Measurements from ENCODE around the gene CLEC18C.
"Not testable (repeated sequence)": the region's sequence is repeated elsewhere in the genome, so short reads cannot be mapped to it uniquely, and the experiment has no call there.

The CLEC18C gene

DNA sequence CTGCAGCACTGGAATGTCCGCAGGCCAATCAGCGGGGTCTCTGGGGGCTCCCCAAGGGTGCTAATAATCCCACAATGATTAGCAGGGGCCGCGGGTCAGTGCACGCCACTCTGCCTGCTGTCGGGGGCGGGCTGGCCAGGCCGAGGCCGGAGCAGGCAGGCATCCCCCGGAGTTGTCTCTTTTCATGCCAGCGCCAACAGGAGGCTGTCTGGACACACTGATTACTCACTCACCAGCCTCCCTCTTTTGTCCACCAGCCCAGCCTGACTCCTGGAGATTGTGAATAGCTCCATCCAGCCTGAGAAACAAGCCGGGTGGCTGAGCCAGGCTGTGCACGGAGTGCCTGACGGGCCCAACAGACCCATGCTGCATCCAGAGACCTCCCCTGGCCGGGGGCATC lies 329 bp downstream of the CLEC18C start:
- not testable (repeated sequence) for H3K27ac Mint-ChIP-seq; H3K4me1 Mint-ChIP-seq; ATAC-seq (ENCODE audit: low read depth); H3K9me3 Mint-ChIP-seq; H3K27me3 Mint-ChIP-seq; DNase-seq (ENCODE audit: low spot score in 2 of 2); H3K36me3 Mint-ChIP-seq; H3K4me3 Mint-ChIP-seq

DNA sequence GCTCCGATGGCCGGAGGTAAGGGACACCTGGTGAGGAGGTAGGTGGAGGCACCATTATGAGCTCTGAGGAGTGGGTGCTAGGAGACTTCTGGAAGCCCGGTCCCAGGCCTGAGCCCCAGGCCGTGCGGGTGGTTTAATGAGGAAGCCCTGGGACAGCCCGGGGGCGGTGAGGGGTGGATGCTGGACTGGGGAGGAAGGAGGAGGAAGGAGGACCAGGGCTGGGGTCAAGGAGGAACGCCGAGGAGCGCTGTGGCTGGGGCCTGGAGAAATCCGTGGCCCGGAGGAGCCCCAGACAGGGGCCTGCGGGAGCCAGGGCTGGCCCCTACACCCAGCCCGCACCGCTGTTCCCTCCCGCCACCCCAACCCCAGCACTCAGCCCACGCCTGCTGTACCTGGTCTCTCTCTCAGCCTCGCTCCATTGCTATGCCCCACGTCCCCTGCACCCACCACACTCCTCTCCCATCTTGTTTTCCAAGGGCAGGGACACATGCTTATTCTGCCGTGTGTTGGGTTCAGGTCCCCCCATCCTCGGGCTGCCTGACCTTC lies 873 bp downstream of the CLEC18C start:
- not testable (repeated sequence) for ATAC-seq (ENCODE audit: low read depth)

DNA sequence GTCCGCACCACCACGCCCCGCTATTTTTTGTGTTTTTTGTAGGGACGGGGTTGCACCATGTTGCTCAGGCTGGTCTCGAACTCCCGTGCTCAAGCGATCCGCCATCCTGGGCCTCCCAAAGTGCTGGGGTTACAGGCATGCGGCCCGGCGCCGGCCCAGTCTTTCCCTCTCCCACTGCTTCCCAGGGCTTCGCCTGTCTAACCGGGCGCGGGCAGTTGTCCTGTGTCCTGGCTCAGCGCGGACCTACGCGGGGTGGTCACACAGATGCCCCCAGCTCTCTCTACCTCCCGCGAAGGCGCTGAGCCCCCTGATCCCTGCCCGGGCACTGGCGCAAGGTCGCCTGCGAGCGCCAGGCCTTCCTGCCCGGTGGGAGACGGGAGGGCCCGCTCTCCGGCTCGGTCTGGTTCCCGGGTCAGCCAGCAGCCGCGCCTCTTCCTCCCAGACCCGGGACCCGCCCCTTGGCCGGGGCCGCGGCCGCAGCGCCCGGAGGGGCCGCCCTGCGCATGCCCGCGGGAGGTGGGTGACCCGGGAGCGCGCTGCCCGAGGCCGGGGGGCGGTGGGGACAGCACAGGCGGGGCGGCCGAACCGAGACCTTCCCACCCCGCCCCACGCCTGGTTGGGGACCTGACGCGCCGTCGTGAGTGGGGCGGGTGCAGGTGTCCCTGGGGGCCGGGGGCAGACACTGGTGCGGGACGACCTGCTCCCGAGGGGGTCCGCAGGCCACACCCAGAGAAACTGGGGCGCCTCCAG lies 14.4 kb downstream of the CLEC18C start:
- not testable (repeated sequence) for H3K4me1 Mint-ChIP-seq; H3K27ac Mint-ChIP-seq; H3K9me3 Mint-ChIP-seq; H3K27me3 Mint-ChIP-seq; H3K36me3 Mint-ChIP-seq; H3K4me3 Mint-ChIP-seq; DNase-seq (ENCODE audit: low spot score in 2 of 2)
- peak; percentile 62 for ATAC-seq (ENCODE audit: low read depth)

More for the DNA sequence above, 873 bp downstream of the CLEC18C start:
- H3K36me3 Mint-ChIP-seq; H3K4me1 Mint-ChIP-seq; H3K27me3 Mint-ChIP-seq; DNase-seq (ENCODE audit: low spot score in 2 of 2); H3K9me3 Mint-ChIP-seq; H3K4me3 Mint-ChIP-seq; H3K27ac Mint-ChIP-seq: not testable (repeated sequence)

- not testable (repeated sequence) for H3K27me3 Mint-ChIP-seq; H3K4me1 Mint-ChIP-seq; H3K4me3 Mint-ChIP-seq; H3K27ac Mint-ChIP-seq; H3K9me3 Mint-ChIP-seq; H3K36me3 Mint-ChIP-seq; DNase-seq (ENCODE audit: low spot score in 2 of 2)
- peak; percentile 20 for ATAC-seq (ENCODE audit: low read depth)
Measured at GRCh38 chr16:70188608-70188915, 15.0 kb downstream of the CLEC18C start.

DNA sequence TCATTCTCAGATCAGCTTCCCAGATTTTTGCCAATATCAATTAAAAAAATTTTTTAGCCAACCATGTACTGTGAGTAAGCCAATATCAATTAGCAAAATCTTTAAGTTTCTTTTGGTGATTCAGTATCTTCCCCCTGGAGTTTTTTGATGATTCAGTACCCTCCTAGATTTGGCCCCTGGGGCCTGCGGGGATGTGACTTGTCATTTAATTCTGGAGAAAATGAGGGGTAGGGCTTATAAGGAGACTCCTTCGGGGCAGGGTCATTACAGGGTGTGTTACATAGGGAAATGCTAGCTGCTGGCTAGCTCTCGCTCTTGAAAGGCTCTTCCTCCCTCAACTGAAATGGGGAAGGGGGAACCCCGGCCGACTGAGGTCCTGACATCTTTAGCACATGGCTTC lies 17.0 kb downstream of the CLEC18C start:
- not testable (repeated sequence) for ATAC-seq (ENCODE audit: low read depth); H3K4me3 Mint-ChIP-seq; DNase-seq (ENCODE audit: low spot score in 2 of 2); H3K9me3 Mint-ChIP-seq; H3K36me3 Mint-ChIP-seq; H3K27ac Mint-ChIP-seq; H3K27me3 Mint-ChIP-seq; H3K4me1 Mint-ChIP-seq

DNA sequence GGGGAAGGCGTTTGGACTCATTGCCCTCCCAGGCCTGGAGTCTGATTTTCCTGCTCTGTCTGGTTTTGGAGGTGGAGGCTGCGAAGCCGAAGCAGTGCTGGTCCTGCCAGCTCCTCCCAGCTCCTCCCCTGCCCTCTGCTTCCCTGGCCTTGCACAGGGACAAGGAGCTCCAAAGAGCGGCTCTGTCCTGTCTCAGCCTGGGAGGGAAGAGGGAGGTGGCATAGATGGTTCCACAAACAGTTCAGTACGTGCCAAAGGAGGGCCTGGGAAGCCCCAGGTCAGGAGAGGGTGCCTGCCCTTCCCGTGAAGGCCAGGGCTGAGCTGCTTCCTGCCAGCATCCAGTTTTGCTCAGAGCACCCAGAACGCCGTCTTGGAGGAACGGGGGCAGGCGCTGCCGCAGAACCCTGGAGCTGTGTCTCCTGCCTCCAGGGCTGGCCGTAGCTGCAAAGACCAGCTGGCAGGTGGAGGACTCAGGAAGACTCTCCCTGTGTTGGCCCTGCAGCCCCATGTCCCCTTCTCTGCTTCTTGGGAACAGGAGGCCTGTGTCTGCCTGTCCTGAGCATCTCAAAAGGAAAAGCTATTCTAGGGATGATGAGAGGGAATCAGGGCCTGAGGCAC lies 23.2 kb downstream of the CLEC18C start:
- H3K9me3 Mint-ChIP-seq; H3K36me3 Mint-ChIP-seq; ATAC-seq (ENCODE audit: low read depth); DNase-seq (ENCODE audit: low spot score in 2 of 2); H3K4me3 Mint-ChIP-seq; H3K27ac Mint-ChIP-seq; H3K27me3 Mint-ChIP-seq; H3K4me1 Mint-ChIP-seq: not testable (repeated sequence)

DNA sequence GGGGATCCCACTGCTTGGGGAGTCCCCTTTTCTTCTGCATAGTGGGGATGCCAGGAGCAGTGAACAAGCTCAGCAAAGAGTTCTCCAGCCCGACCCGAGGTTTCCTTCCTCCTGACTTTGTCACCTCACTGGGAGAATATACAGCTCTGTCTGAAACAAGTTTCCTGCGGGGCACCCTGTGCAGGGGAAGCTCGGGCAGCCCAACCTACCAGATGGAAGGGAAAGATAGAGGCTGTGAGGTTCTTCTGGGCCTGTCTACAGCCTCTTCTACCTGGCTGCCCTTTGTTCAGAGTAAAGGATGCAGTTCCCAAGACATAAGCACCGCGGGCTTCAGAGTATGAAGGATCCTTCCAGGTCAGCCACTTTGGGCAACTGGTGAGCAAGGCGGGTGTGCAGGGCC lies 24.0 kb downstream of the CLEC18C start:
- H3K4me1 Mint-ChIP-seq; DNase-seq (ENCODE audit: low spot score in 2 of 2); H3K9me3 Mint-ChIP-seq; H3K4me3 Mint-ChIP-seq; H3K27me3 Mint-ChIP-seq; H3K27ac Mint-ChIP-seq; ATAC-seq (ENCODE audit: low read depth); H3K36me3 Mint-ChIP-seq: not testable (repeated sequence)

GRCh38 chr16:70198230-70198629 lies 24.6 kb downstream of the CLEC18C start:
- DNase-seq (ENCODE audit: low spot score in 2 of 2); H3K4me3 Mint-ChIP-seq; ATAC-seq (ENCODE audit: low read depth); H3K27ac Mint-ChIP-seq; H3K4me1 Mint-ChIP-seq; H3K9me3 Mint-ChIP-seq; H3K36me3 Mint-ChIP-seq; H3K27me3 Mint-ChIP-seq: not testable (repeated sequence)

DNA sequence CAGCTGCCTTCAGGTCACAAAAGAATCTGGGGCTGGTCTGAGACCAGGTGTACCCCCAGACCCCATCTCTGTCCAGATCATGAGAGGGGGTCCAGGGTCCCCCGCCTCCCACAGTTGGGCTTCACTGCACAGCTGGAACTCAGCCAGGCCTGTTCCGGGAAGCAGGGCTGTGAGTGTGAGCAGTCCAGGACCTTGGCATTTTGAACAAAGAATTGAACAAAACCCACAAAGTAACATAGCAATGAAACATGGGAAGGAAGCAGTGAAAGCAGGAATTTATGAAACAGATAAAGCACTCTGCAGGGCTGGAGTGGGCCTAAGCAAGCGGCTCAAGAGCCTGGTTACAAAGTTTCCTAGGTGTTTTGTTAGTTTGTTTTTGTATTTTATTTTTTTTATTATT lies 25.1 kb downstream of the CLEC18C start:
- DNase-seq (ENCODE audit: low spot score in 2 of 2); H3K27ac Mint-ChIP-seq; H3K36me3 Mint-ChIP-seq; H3K9me3 Mint-ChIP-seq; ATAC-seq (ENCODE audit: low read depth); H3K4me1 Mint-ChIP-seq; H3K4me3 Mint-ChIP-seq; H3K27me3 Mint-ChIP-seq: not testable (repeated sequence)

- not testable (repeated sequence) for H3K4me1 Mint-ChIP-seq; H3K4me3 Mint-ChIP-seq; DNase-seq (ENCODE audit: low spot score in 2 of 2); H3K9me3 Mint-ChIP-seq; ATAC-seq (ENCODE audit: low read depth); H3K27me3 Mint-ChIP-seq; H3K27ac Mint-ChIP-seq; H3K36me3 Mint-ChIP-seq
Measured at GRCh38 chr16:70199170-70199569, 25.6 kb downstream of the CLEC18C start.

DNA sequence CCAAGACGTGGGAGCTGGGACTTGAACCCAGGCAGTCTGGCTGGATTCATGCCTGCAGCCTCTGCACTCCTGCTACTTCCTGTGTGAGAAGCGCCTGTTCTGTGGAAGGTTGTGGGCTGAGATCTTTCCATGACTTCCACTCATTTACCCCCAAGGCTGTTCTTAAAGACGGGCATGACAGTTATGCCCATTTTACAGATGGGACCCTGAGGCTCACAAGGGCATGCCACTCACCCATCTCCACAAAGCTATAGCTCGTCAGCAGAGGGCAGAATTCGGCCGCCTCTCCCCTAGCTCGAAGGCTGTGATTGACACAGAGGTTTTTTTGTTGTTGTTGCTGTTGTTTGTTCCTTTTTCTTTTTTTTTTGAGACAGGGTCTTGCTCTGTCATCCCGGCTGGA lies 26.5 kb downstream of the CLEC18C start:
- not testable (repeated sequence) for DNase-seq (ENCODE audit: low spot score in 2 of 2); H3K4me1 Mint-ChIP-seq; H3K4me3 Mint-ChIP-seq; H3K27me3 Mint-ChIP-seq; H3K27ac Mint-ChIP-seq; H3K36me3 Mint-ChIP-seq; H3K9me3 Mint-ChIP-seq; ATAC-seq (ENCODE audit: low read depth)

DNA sequence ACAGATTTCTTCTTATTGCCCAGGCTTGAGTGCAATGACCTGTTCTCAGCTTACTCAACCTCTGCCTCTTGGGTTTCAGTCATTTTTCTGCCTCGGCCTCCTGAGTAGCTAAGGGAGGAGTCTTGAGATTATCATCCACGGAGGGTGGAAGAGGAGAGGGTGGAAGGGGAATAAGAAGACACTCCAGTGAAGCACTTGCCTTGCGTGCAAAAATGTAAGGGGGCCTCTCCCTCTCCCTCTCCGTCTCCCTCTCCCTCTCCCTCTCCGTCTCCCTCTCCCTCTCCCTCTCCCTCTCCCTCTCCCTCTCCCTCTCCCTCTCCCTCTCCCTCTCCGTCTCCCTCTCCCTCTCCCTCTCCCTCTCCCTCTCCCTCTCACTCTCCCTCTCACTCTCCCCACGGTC lies 29.9 kb downstream of the CLEC18C start:
- not testable (repeated sequence) for H3K27ac Mint-ChIP-seq; H3K27me3 Mint-ChIP-seq; H3K4me3 Mint-ChIP-seq; H3K4me1 Mint-ChIP-seq; ATAC-seq (ENCODE audit: low read depth); H3K9me3 Mint-ChIP-seq; H3K36me3 Mint-ChIP-seq; DNase-seq (ENCODE audit: low spot score in 2 of 2)

DNA sequence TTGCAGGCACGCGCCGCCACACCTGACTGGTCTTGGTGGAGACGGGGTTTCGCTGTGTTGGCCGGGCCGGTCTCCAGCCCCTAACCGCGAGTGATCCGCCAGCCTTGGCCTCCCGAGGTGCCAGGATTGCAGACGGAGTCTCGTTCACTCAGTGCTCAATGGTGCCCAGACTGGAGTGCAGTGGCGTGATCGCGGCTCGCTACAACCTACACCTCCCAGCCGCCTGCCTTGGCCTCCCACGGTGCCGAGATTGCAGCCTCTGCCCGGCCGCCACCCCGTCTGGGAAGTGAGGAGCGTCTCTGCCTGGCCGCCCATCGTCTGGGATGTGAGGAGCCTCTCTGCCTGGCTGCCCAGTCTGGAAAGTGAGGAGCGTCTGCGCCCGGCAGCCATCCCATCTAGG lies 30.4 kb downstream of the CLEC18C start:
- DNase-seq (ENCODE audit: low spot score in 2 of 2); H3K9me3 Mint-ChIP-seq; H3K27me3 Mint-ChIP-seq; H3K27ac Mint-ChIP-seq; H3K36me3 Mint-ChIP-seq; H3K4me3 Mint-ChIP-seq; ATAC-seq (ENCODE audit: low read depth); H3K4me1 Mint-ChIP-seq: not testable (repeated sequence)

GRCh38 chr16:70204668-70205405 lies 31.2 kb downstream of the CLEC18C start:
- H3K9me3 Mint-ChIP-seq; H3K4me3 Mint-ChIP-seq; H3K36me3 Mint-ChIP-seq; DNase-seq (ENCODE audit: low spot score in 2 of 2); H3K27me3 Mint-ChIP-seq; H3K27ac Mint-ChIP-seq; ATAC-seq (ENCODE audit: low read depth); H3K4me1 Mint-ChIP-seq: not testable (repeated sequence)
